NCI-H2107 (cell line): Measurements from ENCODE around the gene NDUFAF5.

Experiments used
- DNase-seq: peaks from one replicate; lab custom pipeline; 2025; lab: John Stamatoyannopoulos, UW

Gene NDUFAF5

DNA sequence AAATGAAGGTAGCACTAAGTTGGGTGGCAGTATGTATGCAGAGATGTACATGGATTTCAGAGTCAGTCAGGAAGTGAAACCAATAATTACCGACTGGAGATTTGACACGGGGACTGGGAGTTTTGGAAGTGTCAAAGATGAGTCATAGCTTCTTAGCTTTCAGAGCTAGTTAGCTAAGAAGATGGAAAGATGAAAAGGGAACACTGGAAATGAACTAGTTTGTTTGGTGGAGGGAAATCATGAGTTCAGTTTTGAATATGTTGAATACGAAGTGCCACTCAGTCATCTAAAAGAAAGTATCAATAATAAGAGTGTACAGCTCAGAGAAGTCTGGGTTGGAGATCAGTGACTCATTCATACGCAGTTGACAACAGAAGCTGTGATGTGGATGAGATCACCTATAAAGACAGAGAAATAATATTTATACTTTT is 7.6 kb upstream of the NDUFAF5 start:
- no peak for DNase-seq

DNA sequence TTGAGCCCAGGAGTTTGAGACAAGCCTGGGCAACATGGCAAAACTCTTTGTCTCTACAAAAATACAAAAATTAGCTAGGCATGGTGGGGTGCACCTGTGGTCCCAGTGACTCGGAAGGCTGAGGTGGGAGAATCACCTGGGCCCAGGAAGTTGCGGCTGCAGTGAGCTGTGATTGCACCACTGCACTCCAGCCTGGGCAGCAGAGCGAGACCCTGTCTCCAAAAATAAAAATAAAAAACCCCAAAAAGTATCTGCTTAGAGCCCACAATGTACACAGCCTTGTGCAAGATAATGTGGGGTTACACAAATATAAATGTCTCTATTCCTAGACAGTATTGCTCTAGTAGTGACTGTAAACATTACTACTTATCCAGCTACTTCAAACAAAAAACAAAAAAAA is 6.0 kb upstream of the NDUFAF5 start:
- no peak for DNase-seq

DNA sequence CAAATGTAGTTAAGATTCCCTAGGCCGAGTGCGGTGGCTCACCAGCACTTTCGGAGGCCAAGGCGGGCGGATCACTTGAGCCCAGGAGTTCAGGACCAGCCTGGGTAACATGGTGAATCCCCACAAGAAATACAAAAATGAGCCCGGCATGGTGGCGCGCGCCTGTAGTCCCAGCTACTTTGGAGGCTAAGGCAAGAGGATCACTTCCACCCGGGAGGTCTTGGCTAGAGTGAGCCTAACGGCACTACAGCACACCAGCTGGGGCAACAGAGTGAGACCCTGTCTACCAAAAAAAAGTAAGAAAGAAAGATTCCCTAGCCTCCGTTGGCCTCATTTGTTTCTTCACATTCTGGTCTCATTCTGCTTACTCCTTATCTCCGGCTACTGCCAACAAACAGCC is 1.3 kb upstream of the NDUFAF5 start:
- DNase-seq = no peak

DNA sequence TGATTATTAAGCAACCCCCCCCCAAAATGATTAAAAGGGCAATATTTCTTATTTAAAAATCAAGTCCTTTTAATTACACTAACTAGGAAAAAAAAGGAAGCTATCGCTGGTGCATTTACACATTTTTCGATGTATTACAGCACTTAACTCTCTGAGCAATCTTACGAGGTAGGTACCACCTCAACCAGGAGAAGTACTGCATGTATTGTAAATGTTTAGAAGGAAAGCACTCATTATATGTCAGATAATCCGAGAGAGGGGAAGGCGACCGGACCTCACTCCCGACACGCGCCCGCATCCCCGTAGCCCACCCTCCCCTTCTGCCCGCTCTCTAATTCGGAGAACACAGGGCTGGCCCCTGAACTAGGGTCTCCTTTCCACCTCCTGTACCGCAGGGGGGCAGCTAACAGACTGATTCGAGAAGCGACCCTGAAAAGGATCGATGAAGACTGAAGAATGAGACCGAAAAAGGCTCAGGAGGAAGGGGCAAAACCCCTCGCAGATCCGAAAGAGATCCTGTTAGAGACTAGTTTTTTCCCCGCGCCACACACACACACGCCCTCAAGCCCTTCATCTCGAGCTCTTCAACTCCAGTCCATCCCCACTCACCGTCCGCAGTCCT is 446 bp upstream of the NDUFAF5 start:
- DNase-seq = no peak

DNA sequence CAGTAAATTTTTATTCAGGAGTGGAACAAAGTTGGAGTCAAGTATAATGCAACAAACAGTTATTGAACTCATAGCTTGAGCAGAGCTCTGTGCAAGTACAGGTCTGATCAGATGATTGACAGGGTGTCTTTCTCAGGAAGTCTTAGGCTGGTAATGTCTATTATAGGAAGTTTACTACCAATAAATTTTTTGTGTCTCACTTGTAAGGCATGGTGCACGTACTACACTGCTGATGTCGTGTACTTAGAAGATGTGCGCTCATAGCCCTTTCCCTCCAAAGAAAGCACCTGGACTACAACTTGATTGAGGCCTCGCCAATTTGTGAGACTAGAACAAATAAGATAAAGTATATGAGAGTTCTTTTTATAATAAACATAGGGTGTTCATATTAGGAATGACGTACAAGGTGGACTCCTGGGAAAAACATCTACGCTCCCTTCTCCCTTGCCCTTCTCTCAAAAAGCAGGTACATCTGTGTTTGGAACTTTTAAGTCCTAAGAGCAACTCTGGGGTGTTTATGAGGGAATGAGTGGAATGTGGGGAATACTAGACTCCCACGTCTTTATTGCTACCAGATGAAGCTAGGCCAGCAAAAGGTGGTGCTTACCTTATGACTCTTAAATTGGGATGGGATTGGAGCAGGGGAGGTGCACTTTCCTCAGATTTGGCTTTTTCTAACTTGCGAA is 1.5 kb downstream of the NDUFAF5 start:
- DNase-seq = no peak

DNA sequence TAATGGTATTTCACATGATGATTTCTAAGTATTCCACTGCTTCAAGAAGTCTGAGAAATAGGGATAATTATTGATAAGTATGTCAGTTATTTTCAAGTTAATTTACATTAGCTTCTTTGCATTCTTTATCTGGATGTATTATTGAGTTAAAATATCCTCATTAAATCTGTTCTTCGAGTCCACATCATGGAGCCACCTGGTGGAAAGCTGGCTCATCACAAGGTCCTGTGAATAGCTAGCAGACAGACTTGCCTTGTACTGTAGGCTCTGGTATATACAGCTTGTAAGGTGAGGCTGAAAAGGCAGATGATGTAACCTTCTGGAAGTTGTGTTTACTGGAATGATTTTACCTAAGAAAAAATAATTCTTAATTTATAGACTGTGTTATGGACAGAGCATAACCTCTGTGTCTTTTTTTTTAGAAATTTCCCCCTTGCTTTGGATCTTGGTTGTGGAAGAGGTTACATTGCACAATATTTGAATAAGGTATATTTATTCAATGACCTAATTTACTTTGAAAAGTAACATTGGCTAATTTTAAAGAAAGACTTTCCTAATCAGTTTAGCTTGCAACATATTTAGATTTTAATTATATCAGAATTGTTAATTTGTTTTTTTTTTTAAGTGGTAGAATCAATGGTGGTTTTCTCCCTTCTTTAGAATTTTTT is 3.5 kb downstream of the NDUFAF5 start:
- no peak for DNase-seq

DNA sequence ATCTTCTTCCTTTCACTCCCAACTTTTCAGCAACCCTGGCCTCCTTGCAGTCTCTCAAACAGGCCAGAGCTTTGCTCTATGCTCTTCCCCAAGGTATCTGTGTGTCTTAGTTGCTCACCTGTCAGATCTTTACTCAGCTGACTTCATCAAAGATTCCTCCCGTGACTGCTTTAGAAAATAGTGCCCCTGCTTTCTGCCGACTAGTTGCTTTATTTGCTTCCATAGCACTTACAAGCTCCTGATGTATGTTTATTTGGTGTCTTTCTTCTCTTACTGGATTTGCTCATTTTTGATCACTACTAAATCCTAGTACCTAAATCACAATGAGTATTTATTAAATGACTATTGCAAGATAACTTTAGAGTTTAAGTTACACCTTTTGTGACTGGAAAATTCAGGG is 5.9 kb downstream of the NDUFAF5 start:
- DNase-seq = no peak

DNA sequence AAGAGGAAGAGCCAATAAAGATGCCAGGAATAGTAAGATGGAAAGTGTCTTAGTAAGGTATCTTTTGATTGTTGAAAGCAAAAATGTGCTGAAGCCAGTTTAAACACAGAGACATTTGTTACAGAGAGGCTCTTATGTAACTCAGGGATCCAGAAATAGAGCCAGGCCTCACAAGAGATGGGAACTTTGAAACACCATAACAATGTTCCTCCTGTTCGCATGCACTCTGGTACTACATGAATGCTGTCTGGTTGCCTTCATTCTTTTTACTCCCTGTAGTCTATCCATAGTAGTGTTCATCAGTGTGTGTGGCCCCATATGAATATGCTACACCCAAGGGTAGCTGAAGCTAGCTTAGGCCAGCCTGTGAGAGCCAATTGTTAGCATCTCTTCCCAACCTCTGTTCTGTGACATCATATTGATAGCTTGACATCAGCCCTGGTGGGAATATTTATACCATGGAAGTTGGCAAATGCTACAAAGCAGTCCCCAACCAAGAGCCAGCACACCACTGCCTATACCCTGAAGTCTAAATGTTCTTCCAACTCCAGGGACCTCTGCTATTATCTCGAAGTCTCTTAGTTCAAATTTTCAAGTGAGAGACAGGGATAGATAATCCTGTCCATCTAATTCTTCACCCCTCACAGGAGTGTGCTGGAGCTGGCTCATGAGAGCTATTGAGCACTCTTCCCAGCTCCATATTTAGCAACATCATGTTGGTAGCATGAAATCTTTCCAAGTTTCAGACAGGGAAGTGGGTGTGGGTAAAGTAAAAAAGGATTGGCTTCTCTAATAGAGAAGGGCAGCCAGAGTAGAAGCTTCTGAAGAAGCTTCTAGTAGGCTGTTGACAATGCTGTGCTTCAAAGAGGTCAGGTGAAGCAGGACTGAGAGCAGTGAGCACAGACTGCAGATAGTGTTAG is 7.0 kb downstream of the NDUFAF5 start:
- no peak for DNase-seq

DNA sequence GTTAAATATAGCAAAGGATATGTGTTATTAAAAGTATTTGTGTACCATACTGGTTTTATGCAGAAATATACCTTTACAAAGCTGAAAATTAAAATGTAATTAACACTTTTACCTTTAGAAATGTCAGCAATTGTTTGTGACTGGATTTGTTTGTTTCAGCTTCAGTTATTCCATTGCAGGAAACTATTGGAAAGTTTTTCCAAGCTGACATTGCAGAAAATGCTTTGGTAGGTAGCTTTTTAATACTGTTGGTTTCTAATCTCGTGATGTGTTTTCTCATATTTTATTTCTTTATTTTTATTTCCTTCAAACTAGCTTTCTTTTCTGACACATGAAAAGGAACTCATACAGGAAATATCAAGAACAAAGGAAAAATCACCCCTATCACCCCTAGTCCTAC is 8.2 kb downstream of the NDUFAF5 start:
- no peak for DNase-seq

DNA sequence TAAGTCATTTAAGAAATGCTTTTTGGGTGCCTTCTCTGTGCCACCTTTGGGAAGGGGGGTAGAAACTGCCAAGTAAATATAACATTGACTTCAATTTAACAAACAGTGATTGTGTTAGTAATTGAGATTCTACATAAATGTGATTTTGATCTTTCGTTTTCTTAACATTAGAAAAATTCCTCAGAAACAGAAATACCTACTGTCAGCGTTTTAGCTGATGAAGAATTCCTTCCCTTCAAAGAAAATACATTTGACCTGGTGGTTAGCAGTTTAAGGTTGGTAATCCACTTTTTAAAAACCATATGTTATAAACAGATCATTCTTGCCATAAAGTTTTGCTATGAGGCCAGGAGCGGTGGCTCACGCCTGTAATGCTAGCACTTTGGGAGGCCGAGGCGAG is 9.8 kb downstream of the NDUFAF5 start:
- no peak for DNase-seq

DNA sequence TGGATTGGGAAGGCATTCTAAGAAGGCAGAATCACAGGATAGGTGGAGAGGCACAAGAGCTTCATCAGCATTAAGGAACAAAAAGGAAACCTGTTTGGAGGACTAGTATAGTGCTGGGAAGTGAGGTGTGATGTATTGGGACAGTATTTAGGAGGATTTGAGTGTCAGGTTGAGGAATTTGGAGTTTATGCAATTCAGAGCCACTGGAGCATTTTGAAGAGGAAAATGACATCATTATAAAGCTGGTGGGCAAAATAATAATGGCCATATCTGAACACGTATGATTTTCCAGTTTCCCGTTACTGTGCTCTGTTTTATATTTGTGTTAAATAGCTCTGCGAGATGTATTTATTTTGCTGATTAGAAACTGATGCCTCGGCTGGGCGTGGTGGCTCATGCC is 14.2 kb downstream of the NDUFAF5 start:
- DNase-seq = no peak

DNA sequence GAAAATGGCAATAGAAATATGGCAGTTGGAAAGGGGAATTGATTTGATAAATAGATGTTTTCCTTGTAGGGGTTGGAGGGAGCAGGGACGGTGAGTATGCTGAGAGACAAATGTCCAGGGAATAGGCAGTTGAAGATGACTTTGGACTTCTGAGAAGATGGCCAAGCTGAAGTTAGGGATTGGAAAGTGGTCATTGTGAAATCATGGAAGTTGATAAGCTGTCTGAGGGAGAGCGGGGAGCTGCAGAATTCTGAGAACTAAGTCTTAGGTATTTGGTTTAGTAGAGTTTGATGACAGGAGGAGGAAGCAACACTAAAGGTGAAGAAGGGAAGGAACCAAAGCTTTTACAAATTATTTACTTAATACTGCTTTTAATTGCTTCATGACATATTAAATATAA is 15.1 kb downstream of the NDUFAF5 start:
- no peak for DNase-seq

DNA sequence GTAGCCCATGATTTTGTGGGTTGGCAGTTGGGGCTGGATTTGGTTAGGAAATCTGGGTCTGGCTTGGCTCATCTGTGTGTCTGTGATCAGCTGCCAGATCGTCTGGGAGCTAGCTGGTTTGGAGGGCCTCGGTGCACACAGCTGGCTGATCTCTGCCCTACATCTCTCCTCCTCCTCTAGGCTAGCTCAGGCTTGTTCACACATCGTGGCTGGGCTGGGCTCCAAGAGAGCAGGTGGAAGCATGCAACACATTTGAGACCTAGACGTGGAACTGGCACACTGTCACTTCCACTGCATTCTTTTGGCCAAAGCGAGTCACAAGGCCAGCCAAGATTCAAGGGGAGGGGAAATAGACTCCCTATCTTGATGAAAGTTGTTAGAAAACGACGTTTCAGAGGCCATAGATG is 15.9 kb downstream of the NDUFAF5 start:
- DNase-seq = no peak

DNA sequence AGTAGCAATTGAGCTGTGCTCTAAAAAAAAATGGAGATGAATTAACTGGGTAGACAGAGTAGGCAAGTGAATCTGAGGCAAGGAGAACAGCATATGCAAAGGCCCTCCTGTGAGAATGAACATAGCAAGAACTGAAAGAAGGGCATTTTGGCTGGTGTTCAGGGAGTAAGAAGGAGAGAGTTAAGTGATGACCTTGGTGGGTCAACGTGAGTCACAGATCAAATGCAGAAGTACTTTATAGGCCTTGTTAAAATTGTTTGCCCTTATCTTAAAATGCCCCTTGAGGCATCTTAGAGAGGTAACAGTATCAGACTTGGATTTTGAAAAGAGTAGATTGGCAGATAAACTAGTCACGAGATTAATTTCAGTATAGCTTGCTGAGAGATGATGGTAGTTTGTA is 24.5 kb downstream of the NDUFAF5 start:
- no peak for DNase-seq

DNA sequence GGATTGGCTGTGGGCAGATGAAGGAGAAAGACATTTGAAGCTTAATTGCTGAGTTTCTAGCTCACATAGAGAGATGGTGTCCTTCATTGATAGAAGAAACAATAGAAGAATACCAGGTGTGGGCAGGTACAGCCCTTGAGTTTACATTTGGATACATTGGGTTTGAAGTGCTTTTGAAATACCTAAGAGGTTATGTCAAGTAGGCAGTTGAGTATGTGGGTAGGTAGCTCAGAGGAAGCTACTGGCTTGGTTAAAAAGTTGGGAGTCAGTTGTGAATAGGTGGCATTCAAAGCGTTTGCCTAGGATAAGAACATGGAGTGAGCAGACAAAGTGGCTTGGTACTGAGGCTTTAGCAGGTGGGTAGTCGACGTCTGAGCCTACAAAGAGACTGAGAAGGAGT is 25.0 kb downstream of the NDUFAF5 start:
- no peak for DNase-seq

DNA sequence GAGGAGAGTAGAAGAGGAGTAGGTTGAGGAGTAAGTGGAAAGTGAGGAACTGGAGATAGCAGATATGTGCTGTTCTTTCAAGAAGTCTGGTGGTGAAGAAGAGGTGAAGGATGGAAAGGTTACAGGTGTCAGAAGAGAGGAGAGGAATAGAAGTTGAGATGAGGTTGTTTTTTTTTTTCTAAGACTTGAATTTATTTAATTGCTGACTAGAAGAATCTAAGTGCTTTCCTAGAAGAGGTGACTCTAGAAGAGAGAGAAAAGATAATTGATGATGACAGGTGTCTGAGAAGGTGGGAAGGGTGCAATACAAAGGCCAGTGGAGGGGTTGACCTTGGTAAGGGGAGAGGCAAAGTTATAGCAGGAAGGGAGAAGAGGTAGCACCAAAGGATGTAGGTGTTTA is 25.6 kb downstream of the NDUFAF5 start:
- DNase-seq = no peak

DNA sequence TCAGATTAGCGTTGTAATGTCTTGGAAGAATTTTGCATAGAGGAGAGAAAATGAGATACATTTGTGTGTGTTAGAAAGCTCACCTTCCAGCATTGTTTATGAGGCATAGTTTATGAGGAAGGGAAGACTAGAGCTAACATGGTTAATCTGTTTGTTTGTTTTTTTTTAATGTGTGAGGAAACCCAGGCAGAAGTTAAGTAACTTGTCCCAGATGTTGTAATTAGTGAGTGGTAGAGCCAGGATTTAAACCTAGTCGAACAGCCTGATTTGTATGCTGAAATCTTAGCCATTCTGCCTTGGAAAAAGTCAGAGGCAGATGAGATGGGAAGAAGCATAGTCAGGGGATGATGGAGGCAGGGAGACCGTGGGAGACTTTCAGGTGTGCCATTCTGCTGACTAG is 29.1 kb downstream of the NDUFAF5 start:
- DNase-seq = no peak

DNA sequence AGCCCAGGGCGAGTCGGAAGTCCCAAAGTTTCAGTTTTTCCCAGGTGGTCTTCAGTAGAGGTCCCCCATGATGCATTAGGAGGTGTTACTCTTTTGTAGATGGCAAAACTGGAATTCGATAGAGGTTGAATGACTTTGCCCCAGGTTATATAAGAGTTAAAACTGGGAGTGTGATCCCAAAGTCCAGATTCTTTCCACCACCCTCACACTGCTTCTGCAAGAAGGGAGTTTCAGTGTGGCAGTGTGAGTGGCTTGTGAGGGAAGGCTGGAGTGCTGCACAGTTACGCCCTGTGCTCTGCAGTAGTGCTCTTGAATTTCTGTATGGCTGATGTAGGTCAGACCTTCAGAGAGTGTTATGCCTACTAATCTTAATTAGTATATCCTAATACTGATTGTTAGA is 29.8 kb downstream of the NDUFAF5 start:
- DNase-seq = no peak

DNA sequence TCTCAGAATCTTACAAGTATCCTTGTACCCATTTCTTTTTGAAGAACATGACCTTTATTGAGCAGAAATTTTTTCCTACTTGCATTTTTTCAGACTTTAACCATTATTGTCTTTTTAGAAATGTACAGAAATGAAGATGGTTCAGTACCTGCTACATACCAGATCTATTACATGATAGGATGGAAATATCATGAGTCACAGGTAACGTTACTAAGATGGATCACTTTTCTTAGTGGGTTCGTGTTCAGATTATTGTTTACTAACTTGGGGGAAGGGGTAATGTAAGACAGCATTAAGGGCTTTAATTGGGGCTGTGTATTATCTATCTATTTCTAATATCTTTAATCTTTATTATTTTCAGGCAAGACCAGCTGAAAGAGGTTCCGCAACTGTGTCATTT is 31.9 kb downstream of the NDUFAF5 start:
- no peak for DNase-seq

DNA sequence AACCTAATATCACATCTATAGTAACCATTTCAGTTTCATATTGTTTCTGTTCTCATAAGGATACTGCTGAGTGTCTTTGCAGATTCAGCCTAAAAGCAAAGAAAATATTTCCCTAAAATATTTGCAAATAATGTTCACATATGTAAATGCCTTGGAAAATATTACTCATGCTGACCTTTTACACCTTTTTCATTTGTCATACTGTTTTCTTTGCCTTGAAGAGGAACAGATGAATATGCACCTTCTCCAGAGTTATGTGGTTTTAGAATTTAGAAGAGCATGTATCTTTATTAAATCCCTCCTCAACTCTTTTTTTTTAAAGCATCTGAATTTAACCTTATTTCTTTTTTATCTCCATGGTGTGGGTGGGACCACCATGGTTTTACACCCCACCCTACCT is 32.5 kb downstream of the NDUFAF5 start:
- DNase-seq = no peak

DNA sequence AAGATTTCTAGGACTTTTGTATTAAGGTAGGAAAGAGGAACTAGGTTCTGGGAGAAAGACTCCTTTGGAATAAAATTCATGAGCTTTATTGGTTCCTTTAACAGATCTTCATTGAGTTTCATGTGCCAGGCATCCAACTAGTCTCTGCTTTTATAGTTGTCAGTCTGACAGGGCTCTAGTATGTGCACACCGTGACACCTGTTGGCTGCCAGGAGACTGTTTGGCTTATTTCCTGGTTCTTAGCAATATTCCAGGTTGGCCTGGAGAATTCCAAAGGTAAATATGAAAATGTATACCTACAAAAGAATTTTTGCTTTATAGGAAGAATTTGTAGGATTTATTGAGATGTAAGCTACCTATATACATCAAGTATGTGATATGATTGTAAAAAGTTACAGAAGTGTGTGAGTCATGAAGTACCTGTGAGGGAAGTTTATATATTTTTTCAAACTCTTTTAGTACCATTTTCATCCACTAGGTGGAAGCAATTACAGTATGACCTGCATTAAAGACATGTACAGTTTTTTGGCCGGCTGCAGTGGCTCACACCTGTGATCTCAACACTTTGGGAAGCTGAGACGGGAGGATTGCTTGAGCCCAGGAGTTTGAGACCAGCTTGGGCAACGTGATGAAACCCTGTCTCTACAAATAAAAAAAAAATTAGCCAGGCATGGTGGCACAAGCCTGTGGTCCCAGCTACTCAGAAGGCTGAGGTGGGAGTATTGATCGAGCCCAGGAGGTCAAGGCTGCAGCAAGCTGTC is 35.2 kb downstream of the NDUFAF5 start:
- no peak for DNase-seq

DNA sequence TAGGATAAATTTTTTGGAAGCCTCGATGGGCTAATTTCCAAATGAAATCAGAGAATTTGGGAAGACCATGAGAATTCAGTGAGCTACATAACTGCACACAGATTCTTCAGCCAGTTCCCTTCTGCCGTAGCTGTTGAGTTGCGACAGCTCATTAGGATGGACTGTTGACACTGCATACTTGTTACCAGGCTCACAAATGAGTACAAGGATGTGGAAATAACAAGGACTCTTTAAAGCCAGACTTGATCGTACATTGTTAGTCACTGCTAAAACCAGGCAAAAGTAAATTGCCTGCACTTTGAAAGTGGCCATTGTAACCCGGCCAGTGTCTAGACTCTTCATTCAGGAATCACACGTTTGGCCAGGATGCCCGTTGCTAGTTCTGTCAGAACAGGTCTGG is 37.0 kb downstream of the NDUFAF5 start:
- DNase-seq = no peak
